Gastroesophageal sphincter (tissue), 4 donors: ENCODE data around the gene UPK3B. TPM values are rescaled to one million over a fixed set of nuclear protein-coding genes. Genes with fewer than 3 reads are reported as not detected.
A peak's percentile ranks its signal among the peaks of the same experiment; 100 is the strongest.
"Not testable (repeated sequence)": the region's sequence is repeated elsewhere in the genome, so short reads cannot be mapped to it uniquely, and the experiment has no call there.

ENCODE experiments used
- ATAC-seq: fragments of 150-250 bp; one replicate; pipeline ENCODE4 v1.9.1; 2016; ENCODE audit warnings: mild to moderate bottlenecking, moderate library complexity
- H3K27ac ChIP-seq, 4 donors: fragments of 200-600 bp; sonication (generic) in 3 of 4; 1 replicate in 3 of 4; 2 replicates in 1 of 4; pipeline ENCODE4 v1.5.1; 2016 to 2019
- H3K27me3 ChIP-seq: fragments of 200-600 bp; sonication (generic); one replicate; pipeline ENCODE4 v1.5.1; 2019
- H3K36me3 ChIP-seq, 2 donors: fragments of 200-600 bp; sonication (generic); one replicate each; pipeline ENCODE4 v1.5.1; 2019; ENCODE audit warnings: control low read depth in 1 of 2
- H3K4me1 ChIP-seq, 3 donors: fragments of 200-600 bp; sonication (generic); 1 replicate in 2 of 3; 2 replicates in 1 of 3; pipeline ENCODE4 v1.5.1; 2016 to 2019; ENCODE audit warnings: control low read depth in 2 of 3
- H3K4me3 ChIP-seq, 2 donors: fragments of 200-600 bp; sonication (generic); one replicate each; pipeline ENCODE4 v1.5.1; 2019; ENCODE audit warnings: mild to moderate bottlenecking in 1 of 2, moderate library complexity in 1 of 2
- H3K9me3 ChIP-seq, 3 donors: fragments of 200-600 bp; sonication (generic); one replicate each; pipeline ENCODE4 v1.5.1; 2017 to 2019; ENCODE audit warnings: control low read depth in 2 of 3
- EP300 ChIP-seq: sonication (generic); formaldehyde crosslinking; IDR thresholded peaks from one replicate; pipeline ENCODE4 v1.6.1; 2017; ENCODE audit warnings: antibody characterized with exemption, mild to moderate bottlenecking
- POLR2A ChIP-seq, 2 donors: fragments of 450-650 bp; IDR thresholded peaks; one replicate each; pipeline ENCODE4 v1.6.1; 2017; ENCODE audit warnings: antibody characterized with exemption in 2 of 2, mild to moderate bottlenecking in 2 of 2, moderate library complexity in 1 of 2
- POLR2AphosphoS5 ChIP-seq: sonication (generic); formaldehyde crosslinking; IDR thresholded peaks from one replicate; pipeline ENCODE4 v1.6.1; 2017; ENCODE audit warnings: antibody characterized with exemption
- WGBS, 2 donors: methylation state at CpG; one replicate each; pipeline ENCODE4 v1.1.5; 2018; ENCODE audit warnings: low coverage in 1 of 2; 5-methylcytosine and 5-hydroxymethylcytosine counted together
- total RNA-seq, 4 donors: library from RNA; depleted of rRNA; stranded (reverse); fragments of >200 nt; gene quantifications; one replicate each; pipeline ENCODE4 v1.1.0, GENCODE V29; 2016
- TF ChIP-seq, protein P1 (sequence below), 4 experiments: fragments of 200-600 bp in 2 of 4; fragments of 450-650 bp in 2 of 4; sonication (generic) in 1 of 4; IDR thresholded peaks; one replicate each; pipeline ENCODE4 v1.5.1; 2017 to 2019; ENCODE audit warnings: antibody characterized with exemption in 4 of 4, mild to moderate bottlenecking in 2 of 4, moderate library complexity in 2 of 4

Gene UPK3B
- total RNA-seq, 4 donors from 2014 or later, result 0.40 to 0.81 TPM; not detected in 2

GRCh38 chr7:76505168-76506080 lies 4.9 kb upstream of the UPK3B start:
- 91 to 100% methylated on average over 1 to 6 of the region's 32 CpGs for WGBS, 2 donors
- TF ChIP-seq POLR2A (IDR thresholded peaks at IDR 0.05) (no peak), EP300 (no peak), POLR2AphosphoS5 (no peak)
- TF ChIP-seq, protein P1, sequence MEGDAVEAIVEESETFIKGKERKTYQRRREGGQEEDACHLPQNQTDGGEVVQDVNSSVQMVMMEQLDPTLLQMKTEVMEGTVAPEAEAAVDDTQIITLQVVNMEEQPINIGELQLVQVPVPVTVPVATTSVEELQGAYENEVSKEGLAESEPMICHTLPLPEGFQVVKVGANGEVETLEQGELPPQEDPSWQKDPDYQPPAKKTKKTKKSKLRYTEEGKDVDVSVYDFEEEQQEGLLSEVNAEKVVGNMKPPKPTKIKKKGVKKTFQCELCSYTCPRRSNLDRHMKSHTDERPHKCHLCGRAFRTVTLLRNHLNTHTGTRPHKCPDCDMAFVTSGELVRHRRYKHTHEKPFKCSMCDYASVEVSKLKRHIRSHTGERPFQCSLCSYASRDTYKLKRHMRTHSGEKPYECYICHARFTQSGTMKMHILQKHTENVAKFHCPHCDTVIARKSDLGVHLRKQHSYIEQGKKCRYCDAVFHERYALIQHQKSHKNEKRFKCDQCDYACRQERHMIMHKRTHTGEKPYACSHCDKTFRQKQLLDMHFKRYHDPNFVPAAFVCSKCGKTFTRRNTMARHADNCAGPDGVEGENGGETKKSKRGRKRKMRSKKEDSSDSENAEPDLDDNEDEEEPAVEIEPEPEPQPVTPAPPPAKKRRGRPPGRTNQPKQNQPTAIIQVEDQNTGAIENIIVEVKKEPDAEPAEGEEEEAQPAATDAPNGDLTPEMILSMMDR (IDR thresholded peaks at IDR 0.05), result no peak
- H3K36me3 ChIP-seq, result peaks cover 0 to 62% of the 10 kb centered on the region in 2 donors

GRCh38 chr7:76506081-76506440 lies 4.3 kb upstream of the UPK3B start:
- Histone ChIP-seq H3K36me3 (peaks cover 0 to 57% of the 10 kb centered on the region in 2 donors), H3K4me1 (peaks cover 0 to 9% (median 3%) of the 10 kb centered on the region in 3 donors), H3K4me3 (no peak overlapping the region), H3K9me3 (no peaks in the 10 kb centered on the region), H3K27me3 (no peaks in the 10 kb centered on the region), H3K27ac (no peak overlapping the region)
- TF ChIP-seq EP300, result no peak
- TF ChIP-seq, protein P1 (IDR thresholded peaks at IDR 0.05), result no peak
- no peak for TF ChIP-seq POLR2AphosphoS5
- no peak for TF ChIP-seq POLR2A (IDR thresholded peaks at IDR 0.05)
- ATAC-seq, result no peak
- no CpG with 5 or more reads among the region's 5 CpGs for WGBS, 2 donors

More at GRCh38 chr7:76505168-76506080, 4.9 kb upstream of the UPK3B start:
- no peaks in the 10 kb centered on the region for H3K27me3 ChIP-seq
- peaks cover 0 to 8% (median 3%) of the 10 kb centered on the region in 3 donors for H3K4me1 ChIP-seq
- no peak for ATAC-seq
- no peaks in the 10 kb centered on the region for H3K9me3 ChIP-seq
- no peak overlapping the region for H3K4me3 ChIP-seq
- H3K27ac ChIP-seq, result no peak overlapping the region

GRCh38 chr7:76506643-76507042 lies 3.7 kb upstream of the UPK3B start:
- peaks cover 0 to 55% of the 10 kb centered on the region in 2 donors for H3K36me3 ChIP-seq
- H3K9me3 ChIP-seq, ATAC-seq, H3K27me3 ChIP-seq, H3K4me3 ChIP-seq, H3K4me1 ChIP-seq, H3K27ac ChIP-seq: not testable (repeated sequence)
- WGBS, 2 donors, result 69 to 100% methylated on average over 2 to 4 of the region's 8 CpGs

DNA sequence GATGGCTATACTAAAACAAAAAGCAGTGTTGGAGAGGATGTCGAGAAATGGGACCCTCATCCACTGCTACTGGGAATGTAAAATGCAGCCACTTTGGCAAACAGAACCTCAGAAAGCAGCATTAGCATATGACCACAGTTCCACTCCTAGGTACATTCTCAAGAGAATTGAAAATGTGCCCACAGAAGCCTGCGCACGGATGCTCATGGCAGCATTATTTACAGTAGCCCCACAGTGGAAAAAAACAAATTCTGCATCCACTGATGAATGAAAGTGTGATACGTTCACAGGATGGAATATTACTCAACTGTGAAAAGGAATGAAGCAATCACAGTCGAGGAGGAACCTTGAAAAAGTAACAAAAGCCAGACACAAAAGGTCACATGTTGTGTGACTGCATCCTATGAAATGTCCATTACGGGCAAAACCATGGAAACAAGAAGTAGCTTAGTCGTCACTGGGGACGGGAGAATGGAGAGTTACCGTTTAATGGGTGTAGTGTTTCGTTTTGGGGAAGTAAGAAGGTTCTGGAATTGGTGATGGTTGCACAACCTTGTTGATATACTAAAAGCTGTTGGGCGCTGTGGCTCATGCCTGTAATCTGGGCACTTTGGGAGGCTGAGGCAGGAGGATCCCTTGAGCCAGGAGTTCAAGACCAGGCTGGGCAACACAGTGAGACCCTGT lies 2.5 kb upstream of the UPK3B start:
- peaks cover 0 to 10% (median 3%) of the 10 kb centered on the region in 3 donors for H3K4me1 ChIP-seq
- no peak for ATAC-seq
- H3K9me3 ChIP-seq, result no peaks in the 10 kb centered on the region
- no peaks in the 10 kb centered on the region for H3K27me3 ChIP-seq
- TF ChIP-seq POLR2AphosphoS5, result no peak
- no peak for TF ChIP-seq EP300
- no peak for TF ChIP-seq POLR2A (IDR thresholded peaks at IDR 0.05)
- TF ChIP-seq, protein P1 (IDR thresholded peaks at IDR 0.05), result no peak
- H3K36me3 ChIP-seq, result peaks cover 0 to 44% of the 10 kb centered on the region in 2 donors
- H3K4me3 ChIP-seq, result no peak overlapping the region
- H3K27ac ChIP-seq, result no peak overlapping the region
- WGBS, 2 donors, result 84 to 95% methylated on average over 10 to 11 of the region's 11 CpGs

DNA sequence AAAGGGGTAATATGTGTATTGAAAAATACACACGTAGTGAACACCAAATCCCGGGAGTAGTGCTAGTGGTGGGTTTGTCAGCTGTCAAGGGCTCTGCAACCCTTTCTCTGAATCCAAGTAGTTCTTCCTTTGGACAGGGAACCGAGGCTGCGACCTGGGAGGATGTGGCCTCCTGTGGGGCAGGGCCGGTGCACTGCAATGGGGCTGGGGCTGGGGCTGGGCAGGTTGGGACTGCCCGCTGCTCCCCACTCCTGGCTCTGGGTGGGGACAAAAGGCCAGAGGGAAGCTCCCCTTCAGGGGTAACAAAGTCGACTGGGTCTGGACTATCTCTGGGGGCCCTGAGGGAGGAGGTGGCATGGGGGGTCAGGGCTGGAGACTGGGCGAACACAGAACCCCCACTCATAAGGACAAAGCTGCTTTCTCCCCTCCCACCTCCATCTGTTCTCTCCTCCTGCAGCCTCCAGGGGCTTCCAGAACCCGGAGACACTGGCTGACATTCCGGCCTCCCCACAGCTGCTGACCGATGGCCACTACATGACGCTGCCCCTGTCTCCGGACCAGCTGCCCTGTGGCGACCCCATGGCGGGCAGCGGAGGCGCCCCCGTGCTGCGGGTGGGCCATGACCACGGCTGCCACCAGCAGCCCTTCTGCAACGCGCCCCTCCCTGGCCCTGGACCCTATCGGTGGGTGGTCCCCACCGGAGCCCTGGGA lies 1.0 kb downstream of the UPK3B start:
- 100% methylated on average over 1 of the region's 24 CpGs; no CpG with 5 or more reads in 1 of the 2 donors for WGBS, 2 donors
- not testable (repeated sequence) for H3K4me3 ChIP-seq, H3K27me3 ChIP-seq, ATAC-seq, H3K27ac ChIP-seq, H3K9me3 ChIP-seq
- H3K4me1 ChIP-seq, result peaks cover 0 to 23% (median 3%) of the 10 kb centered on the region in 3 donors
- H3K36me3 ChIP-seq, result peaks cover 0 to 14% of the 10 kb centered on the region in 2 donors

DNA sequence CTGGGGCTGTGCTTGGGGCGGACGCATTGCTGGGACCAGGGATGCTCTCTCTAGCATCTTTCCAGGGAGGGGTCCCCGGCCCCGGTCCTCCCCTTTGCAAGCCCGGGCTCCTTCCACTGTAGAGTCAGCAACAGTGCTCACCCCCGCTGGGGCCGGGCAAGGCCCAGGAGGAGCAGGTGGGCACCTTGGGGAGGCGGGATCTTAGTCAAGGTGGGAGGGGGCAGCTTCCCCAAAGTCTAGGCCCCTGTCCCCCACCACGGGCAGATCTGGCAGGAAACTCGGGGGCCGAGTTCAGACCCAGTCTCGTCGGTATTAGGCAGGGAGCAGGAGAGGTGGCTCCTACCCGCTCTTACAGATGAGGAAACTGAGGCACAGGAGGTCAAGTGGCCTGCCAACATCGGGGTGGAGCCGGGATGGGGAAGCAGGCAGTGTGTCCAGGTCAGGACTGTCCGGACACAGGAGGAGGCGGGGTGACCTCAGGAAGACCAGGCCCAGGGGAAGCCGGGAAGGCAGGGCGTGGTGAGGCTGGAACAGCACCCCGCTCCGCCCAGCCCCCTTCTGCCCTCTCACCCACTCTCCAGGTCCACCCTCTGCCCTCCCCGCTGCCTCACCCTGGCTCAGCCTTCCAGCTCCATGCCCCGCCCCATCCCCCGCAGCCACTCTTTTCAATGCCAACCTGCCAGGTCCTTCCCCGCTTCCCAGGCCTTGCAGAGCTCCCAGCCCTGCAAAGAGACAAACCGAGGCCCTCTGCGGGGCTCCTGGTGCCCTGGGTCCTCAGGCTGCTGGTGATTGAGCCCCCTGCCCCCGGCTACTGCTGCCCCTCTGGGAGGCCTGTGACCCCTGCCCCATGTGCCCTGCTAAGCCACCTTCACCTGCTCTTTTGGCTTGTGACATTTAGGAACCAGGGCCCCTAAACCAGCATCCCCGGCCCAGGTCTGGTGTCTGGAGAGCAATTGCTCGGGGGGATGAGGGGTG lies 1.8 kb downstream of the UPK3B start:
- H3K9me3 ChIP-seq, H3K27ac ChIP-seq, H3K4me3 ChIP-seq, H3K27me3 ChIP-seq, H3K36me3 ChIP-seq: not testable (repeated sequence)
- no CpG with 5 or more reads among the region's 31 CpGs for WGBS, 2 donors
- peak; percentile 54 for ATAC-seq
- H3K4me1 ChIP-seq, result peaks cover 0 to 24% (median 3%) of the 10 kb centered on the region in 3 donors
